C4-2B (cell line): ENCODE data around the gene P2RX5.

Experiments
- ZFX ChIP-seq: fragments of 450-650 bp; IDR thresholded peaks from 2 replicates; pipeline ENCODE4 v1.6.1; 2017
- TF ChIP-seq, protein P1 (sequence below): fragments of 450-650 bp; conservative IDR thresholded peaks from 2 replicates; pipeline ENCODE4 v1.5.1; 2017; ENCODE audit warnings: mild to moderate bottlenecking

- TF ChIP-seq, protein P1, sequence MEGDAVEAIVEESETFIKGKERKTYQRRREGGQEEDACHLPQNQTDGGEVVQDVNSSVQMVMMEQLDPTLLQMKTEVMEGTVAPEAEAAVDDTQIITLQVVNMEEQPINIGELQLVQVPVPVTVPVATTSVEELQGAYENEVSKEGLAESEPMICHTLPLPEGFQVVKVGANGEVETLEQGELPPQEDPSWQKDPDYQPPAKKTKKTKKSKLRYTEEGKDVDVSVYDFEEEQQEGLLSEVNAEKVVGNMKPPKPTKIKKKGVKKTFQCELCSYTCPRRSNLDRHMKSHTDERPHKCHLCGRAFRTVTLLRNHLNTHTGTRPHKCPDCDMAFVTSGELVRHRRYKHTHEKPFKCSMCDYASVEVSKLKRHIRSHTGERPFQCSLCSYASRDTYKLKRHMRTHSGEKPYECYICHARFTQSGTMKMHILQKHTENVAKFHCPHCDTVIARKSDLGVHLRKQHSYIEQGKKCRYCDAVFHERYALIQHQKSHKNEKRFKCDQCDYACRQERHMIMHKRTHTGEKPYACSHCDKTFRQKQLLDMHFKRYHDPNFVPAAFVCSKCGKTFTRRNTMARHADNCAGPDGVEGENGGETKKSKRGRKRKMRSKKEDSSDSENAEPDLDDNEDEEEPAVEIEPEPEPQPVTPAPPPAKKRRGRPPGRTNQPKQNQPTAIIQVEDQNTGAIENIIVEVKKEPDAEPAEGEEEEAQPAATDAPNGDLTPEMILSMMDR: no peak
- TF ChIP-seq ZFX: no peak
Measured at GRCh38 chr17:3630781-3631180, 65.2 kb downstream of the P2RX5 start.
